GM21717 (cell line): ENCODE results near the gene ACTR8.

Experiments used
- ATAC-seq: cut with Tn5 transposase; IDR thresholded peaks from one replicate; pipeline ENCODE4 v1.9.1; 2021; ENCODE audit warnings: mild to moderate bottlenecking, moderate library complexity; ENCODE audit not compliant: unreplicated experiment

The ACTR8 gene

DNA sequence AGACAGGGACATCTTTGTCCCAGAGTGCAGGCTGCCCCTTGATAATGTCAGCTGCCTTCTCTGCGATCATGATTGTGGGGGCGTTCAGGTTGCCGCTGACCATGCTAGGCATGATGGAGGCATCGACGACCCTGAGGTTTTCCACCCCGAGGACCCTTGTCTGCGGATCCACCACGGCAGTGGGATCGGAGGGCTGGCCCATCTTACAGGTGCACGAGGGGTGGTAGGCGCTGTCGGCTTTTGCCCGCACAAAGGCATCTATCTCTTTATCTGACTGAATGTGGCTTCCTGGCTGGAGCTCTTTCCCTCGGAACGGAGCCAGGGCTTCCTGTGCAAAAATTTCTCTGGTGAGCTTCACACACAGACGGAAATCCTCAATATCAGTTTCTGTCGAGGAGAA, 64.1 kb downstream of the ACTR8 start:
- no peak for ATAC-seq

GRCh38 chr3:53817211-53817610, 64.7 kb downstream of the ACTR8 start:
- ATAC-seq, result no peak
